Stomach (tissue), 4 donors: ENCODE results near the gene RPTN.

ENCODE experiments used
- CTCF ChIP-seq, 7 experiments: fragments of 450-650 bp in 4 of 7; fragments of 200-600 bp in 3 of 7; sonication (generic) in 3 of 7; IDR thresholded peaks; one replicate each; pipeline ENCODE4 v1.5.1; 2016 to 2019; ENCODE audit warnings: antibody characterized with exemption in 7 of 7, control low read depth in 2 of 7, mild to moderate bottlenecking in 1 of 7
- EP300 ChIP-seq: sonication (generic); formaldehyde crosslinking; IDR thresholded peaks from one replicate; pipeline ENCODE4 v1.6.1; 2017; ENCODE audit warnings: antibody characterized with exemption
- POLR2A ChIP-seq, 4 donors: fragments of 450-650 bp; IDR thresholded peaks; one replicate each; pipeline ENCODE4 v1.6.1; 2016; ENCODE audit warnings: antibody characterized with exemption in 4 of 4, control low read depth in 2 of 4, mild to moderate bottlenecking in 1 of 4, moderate library complexity in 1 of 4

GRCh38 chr1:152108882-152109222 is 50.2 kb downstream of the RPTN start:
- no peak for TF ChIP-seq POLR2A (IDR thresholded peaks at IDR 0.05)
- TF ChIP-seq CTCF (IDR thresholded peaks at IDR 0.05) = no peak
- no peak for TF ChIP-seq EP300
